AG20443 (cell line): ENCODE results near the gene CACNA1C.

ENCODE experiments used
- DNase-seq: peaks from one replicate; pipeline ENCODE4 v3.0.0; 2012; ENCODE audit warnings: low spot score, mixed read lengths

CACNA1C gene

DNA sequence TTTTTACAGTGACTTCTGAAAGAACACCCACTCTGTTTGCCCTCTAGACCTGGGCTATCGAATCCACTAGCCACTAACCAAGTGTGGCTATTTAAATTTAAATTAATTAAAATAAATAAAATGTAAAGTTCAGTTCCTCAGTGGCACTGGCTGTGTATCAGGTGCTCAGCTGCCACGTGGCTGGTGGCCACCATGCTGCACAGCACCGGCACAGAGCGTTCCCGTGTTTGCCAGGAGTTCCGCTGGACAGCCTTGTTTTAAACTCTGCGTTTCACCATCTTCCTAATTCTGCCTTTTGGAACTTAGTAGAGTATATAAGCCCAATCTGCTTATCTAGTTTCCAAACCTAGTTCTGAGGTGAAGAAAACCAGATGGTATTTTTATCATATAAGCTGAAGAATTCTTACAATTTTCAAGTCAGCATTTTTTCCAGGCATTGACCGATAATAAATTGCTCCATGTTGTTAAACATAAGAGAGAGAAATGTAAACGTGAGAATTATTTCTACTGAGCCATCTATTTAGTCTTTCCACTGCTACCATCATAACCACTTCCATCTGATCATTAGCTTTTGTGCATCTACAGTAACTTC, 339.0 kb downstream of the CACNA1C start:
- no peak for DNase-seq

DNA sequence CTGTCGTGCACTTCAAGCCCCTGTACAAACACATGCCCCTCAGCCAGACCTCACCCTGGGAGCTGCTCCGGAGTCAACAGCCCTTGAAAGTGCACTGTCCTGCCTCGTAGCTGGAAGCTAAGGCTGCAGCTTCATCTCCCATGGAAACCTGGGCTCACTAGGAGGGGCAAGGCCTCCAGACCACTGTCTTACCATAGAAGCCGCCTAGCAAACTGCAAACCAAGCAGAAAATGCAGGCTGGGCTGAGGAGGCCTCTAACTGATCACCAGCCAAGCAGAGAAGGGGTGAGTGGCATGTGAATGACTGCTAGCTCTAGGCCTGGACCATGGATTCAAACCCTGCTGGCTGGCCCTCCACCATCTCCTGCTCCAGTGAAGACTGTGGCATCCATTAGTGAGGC, 340.2 kb downstream of the CACNA1C start:
- no peak for DNase-seq

DNA sequence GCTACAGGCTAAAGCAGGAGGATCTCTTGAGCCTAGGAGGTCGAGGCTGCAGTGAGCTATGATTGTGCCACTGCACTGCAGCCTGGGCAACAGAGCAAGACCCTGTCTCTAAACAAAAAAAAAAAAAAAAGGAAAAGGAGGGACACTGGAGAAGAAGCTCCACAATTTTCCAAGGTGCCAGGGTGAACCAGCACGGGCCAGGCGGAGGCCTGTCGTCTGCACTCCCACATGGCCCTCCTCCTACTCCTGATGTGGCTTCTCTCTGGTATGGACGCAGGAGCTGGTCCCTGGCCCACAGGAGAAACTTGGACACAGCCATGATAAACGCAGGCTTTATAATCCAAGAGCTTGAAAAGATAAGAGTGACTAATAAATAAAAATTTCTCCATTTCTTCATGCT, 341.2 kb downstream of the CACNA1C start:
- no peak for DNase-seq

DNA sequence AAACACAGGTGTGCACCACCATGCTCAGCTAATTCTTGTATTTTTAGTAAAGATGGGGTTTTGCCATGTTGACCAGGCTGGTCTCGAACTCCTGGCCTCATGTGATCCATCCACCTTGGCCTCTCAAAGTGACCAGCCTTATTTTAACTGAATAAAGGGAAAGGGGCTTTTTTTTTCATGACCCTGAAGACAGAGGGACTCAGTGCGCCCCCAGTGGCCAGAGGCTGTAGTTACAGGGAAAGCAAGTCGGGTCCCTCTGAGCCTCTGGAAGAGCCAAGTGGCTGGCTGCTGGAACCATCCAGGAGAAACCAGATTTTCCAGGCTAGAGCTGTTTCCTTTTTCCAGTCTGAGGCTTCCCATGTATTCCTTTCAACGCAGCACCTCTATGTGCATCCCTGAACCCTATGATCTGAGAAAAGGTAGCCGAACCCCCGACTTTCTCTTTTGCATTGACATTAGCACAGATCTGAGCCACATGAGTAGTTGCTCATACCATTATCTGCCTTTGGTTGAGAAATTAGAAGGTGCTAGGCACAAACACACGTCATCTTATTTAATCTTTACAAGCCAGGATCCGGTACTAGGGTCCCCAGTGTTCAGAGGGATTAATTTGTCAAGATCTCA, 342.7 kb downstream of the CACNA1C start:
- peak; percentile 56 for DNase-seq

DNA sequence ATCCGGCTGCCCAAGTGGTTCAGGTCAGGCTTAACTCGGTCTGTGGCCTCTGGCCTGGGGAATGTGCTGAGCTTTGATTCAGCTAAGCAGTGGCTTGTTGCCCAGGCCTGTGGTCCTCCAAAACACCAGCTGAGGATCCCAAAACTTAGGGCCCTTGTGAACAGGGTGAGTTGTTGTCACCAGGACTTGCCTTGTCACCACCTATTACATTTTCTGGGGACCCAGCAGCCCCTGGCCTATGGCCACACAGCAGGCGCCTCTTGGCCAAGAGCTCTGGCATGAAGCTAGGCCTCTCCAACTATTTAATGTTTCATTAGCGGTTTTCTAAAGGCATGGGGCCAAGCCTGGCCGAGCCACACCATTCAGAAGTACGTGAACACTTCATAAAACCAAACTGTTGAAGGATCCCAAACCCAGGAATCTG, 343.7 kb downstream of the CACNA1C start:
- peak; percentile 89 for DNase-seq

DNA sequence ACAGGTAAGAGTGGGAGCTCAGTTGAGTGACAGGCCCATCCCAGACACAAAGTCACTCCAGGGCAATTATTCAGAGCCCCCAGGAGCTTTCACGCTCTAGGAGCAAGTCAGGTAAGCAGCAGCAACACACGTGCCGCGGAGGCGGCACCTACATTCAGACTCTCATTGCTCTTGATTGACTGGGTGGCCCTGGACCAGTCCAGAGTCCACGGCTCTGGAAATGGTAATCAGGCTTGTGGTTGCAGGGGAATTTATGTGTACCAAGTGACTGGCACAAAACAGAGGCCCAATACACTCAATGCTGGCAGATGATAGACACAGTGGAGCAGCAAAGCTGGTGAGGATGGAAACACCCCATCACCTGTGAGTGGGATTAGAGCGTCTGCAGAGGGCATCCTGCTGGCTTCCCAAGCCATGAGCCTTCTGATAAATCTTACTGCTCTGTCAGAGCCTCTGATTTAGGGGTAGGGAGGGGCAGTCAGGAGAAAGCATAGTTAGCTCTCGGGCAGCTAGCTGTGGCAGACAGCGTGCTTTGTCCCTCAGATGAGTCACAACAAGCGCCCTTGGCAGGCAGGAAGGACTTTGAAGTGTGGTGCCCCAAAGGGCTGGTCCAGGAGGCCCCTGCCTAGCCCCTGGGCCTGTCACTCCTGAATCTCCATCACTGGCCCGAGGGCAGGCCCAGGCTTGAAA, 344.7 kb downstream of the CACNA1C start:
- DNase-seq, result no peak

DNA sequence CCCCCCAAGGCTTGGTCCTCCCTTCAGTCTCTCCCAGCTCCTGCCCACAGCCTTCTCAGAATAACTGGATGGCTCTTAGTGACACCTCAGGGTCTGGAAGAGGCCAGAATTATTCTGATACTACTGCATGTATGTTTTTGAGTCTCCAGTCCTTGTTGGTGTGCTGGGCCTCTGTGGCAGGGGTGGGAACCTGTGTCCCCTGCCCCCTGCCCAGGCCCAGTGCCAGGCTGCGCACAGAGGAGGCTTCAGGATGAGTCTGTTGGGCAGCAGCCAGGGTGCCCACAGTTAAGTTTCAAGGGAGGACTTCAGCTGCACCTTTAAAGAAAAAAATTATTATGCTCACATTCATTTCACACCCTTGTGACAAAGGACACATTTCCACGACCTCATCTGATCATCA, 348.3 kb downstream of the CACNA1C start:
- no peak for DNase-seq

DNA sequence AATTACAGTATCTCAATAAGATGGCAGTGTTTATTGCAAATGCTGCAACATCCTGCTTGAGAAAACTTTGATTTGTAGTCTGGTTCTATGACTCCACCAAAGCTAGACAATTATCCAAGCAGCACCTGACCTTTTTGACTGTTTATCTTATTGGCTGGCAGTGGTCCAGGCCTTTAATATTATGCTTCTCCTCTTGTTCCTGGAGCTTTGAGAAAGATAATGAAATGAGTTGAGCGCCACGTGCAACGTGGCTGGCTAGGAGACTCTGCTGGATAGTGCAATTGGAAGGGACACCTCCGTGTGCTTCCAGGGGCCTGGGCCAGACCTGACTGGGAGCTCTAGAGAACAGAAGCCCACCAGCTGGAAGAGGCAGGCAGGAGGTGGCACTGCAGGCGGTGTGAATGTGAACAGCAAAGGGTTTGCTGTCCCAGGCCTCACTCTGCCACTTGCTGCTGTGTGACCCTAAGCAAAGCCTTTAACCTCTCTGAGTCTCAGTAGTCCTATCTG, 349.3 kb downstream of the CACNA1C start:
- DNase-seq, result no peak

DNA sequence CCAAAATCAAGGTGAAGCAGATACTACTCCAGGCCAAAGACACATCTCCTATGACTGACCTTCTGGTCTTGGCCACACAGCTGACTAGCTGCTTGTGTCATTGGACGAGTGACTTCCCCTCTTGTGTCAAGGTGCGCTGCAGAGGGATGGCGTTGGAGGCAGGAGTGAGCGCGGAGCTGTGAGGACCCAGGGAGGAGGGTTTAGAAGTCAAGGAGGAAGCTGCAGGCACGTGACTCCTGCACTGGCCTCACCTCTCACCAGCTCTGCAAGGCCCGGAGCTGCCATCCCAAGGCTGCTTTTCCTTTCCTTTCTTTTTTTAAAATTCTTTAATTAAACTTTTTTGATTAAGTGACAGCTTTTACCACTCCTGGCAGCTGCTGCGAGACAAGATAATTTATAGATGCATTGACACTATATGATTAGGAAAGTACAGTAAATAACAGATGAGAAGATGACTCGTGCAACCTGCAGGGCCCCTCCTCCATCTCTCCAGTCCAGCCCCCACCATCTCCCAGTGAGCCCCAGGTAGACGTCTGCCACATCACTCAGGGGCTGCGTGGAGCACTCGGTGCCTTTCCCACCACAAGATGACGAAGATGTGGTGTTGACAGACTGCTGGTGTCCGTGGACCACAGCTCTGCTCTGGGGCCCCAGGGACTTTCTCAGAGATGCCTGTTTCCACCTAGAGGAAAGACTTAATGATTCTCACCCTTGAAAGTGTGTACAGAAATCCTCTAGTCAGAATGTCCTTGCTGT, 350.6 kb downstream of the CACNA1C start:
- no peak for DNase-seq

DNA sequence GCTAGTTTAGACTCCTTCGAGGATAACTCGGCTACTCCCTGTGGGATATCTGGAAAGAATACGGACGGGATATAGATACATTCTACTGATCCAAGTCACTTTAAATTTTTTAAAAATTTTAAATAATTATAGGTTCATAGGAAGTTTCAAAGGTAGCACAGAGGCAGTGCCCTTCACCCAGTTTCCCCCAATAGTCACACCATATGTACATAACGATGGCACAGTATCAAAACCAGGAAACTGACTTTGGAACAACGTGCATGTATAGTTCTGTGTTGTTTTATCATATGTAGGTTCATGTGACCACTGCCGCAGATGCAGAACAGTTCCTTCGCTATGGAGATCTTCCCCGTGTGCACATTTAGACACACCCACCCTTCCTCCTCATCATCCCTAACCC, 352.3 kb downstream of the CACNA1C start:
- DNase-seq, result no peak

DNA sequence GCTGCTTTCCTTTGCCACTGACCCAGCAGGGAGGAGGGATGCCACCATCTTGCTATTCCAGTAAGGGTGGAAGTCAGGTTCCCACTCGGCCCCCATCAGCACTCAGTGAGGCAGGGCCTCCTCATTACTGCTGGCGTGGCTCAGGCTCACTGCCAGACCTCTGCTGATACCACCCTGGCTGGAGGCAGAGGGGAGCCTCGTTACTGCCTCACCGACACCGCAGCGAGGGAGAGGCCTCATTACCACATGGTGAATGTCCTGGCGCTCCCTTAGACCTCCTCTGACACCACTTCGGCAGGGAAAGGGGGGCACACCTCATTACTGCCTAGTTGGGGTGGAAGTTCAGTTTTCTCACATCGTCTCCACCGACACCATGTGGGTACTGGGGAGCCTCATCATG, 354.1 kb downstream of the CACNA1C start:
- no peak for DNase-seq

DNA sequence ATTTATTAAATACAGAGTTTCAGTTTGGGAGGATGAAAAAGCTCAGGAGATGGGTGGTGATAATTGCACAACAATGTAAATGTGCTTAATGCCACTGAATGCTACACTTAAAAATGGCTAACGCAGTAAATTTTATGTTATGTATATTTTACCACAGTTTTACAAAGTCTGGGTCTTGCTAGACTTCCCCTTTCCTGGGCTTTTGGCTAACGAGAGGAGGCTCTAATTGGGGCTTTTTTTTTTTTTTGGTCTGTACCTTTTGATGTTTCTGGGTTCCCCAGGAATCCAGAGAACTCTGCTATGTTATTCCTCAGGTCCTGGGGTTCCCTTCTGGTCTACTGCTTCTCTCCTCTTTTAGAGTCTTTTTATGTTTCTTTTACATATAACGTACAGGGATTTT, 355.5 kb downstream of the CACNA1C start:
- no peak for DNase-seq

DNA sequence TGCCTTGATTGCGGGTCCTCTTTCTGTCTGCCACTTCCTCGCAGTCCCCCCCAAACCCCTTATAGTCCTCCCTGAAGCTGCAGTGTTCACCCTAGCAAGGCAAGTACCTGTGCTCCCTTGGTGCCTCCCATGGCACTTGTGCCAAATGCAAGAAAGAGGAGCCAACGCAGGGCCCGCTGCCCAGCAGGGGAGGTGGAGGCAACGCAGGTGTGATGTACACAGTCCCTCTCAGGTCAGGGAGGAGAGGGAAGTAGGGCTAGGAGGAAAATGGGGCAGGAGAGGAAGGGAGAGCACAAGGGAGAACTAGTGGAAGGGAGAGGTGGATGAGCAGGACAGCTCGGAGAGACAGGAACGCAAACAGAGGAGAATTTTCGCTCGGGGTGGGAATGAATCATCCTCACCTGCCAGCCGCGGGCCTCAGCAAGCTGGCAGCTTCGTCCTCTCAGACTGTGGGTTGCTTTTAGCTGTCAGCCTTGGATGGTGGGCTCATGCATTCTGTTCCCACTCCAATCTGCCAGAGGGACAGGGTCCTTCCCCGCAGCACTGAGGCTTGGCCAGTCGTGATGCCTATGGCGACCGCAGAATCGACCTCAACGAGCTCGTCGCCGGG, 357.0 kb downstream of the CACNA1C start:
- DNase-seq, result no peak

DNA sequence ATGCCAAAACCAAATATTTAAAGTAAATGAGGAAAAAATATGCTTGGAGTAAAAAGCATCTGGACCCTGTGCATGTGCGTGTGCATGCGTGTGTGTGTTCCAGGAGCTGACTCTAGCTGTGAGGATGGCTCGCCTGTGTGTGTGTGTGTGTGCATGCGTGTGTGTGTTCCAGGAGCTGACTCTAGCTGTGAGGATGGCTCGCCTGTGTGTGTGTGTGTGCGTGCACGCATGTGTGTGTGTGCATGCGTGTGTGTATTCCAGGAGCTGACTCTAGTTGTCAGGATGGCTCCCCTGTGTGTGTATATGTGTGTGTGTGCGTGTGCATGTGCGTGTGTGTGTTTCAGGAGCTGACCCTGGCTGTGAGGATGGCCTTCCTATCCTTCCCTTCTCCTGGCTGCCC, 357.7 kb downstream of the CACNA1C start:
- no peak for DNase-seq

DNA sequence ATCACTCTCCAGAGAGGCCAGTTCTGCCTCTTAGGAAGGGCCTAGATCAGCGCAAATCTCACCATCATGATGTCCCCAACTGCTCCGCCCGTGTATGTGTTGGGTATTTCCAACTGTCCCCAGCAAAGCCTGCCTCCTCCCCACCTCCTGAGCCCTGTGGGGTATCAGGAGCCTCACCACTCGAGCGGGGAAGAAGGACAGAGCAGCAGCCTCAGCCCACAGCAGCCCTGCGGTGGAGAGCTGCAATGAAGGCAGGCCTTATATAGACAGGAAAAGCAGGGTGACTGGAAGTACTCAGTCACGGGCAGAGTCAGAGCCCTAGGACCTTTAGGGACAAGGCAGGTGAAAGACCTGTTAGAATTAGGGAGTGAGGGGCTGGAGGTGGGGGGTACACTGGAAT, 358.2 kb downstream of the CACNA1C start:
- no peak for DNase-seq

DNA sequence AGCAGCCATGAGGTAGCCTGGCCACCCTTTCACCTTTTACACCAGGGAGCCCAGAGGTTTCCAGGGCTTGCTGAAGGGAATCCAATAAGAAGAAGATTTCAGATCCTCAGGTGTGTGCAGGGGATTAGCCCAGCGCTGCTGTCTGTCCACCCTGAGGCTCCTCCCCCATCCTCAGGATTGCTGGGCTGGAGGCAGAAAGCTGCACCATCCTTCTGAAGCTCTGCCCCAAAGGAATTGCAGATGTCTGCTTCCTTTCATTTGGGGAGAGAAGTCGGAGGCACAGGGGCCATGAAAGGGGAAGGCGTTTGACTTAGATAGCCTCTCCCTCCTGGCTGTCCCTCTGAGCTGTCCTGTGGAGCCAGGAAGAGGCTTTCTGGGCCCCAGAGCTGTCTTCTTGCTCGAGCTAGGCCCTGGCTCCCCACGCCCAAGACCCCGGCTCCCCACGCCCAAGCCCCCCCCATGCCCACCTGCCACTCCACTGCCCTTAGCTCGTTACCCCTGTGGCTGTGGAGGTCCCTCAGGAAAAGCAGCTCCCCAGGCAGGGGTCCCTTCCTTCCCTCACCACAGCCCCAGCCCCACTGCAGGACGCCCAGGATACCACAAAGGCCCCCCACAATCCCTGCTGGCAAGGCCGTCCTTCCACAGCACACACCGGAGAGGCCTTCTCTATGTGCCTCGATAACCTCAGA, 359.0 kb downstream of the CACNA1C start:
- DNase-seq, result no peak

DNA sequence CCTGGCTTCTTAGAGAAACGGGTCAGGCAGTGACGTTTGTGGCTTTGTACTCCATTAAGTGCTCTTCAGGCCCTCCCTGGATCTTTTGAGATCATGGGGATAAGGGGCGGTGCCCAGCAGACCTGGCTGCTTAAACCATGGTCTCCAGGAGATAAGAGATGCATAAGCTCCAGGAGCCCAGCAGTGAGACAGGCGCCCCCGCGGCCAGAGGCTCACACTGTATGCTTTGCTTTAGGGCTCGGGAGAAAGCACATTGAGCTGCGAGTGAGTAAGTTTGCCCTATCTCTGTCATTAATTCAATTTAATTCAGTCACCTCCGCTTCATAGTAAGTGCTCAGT, 359.5 kb downstream of the CACNA1C start:
- DNase-seq, result no peak

DNA sequence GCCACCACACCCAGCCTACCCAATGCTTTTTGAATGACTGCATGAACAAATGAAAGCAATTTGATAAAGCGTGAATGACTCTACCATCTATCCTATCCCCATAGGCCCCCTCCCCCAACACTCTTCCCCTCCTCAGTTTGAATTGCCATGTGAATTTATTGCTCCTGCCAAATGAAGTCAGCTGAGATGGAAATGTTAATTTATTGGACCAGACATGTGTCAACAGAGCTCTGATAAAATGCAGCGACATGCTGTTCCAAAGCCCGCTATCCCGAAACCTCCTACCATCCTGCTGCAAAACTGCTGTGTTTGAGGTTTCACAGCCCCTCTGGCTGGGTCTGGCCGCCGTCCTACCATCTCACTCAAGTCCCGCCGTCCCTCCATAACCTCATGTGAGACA, 360.5 kb downstream of the CACNA1C start:
- no peak for DNase-seq

DNA sequence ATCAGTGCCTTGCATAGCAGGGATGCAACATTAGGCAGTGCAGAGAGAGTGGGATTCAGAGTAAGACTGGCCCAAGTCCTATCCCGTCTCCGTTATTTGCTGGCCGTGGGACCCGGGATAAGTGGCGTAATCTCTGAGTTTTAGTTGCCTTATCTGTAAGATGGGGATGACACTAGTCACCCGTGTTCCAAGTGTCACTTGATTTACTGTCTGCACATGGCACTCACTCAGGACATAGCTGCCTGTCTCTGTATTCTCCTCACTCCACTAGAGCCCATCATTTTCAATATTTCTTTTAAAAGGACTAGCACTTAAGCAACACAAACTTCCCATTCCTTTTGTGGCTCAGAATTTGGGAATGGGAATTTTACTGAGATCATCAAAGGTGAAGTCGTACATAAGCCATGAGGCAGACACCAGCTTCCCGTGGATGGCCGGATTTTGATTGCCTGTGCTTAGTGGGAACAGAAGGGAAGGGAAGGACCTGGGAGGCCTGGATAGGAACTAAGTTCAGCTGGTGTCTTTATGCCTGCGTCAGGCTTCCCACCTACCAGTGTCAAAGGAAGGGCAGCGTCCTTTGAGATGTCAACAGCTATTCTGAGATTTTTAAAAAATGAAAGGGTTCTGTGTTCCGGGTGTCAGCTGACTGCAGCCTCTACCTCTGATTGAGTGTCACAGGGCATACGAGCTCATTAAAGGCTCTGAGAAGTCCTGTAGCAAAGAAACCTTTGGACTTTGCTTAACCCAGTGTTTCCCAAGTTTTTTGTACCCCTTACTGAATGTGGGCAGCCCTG, 361.4 kb downstream of the CACNA1C start:
- DNase-seq, result no peak

DNA sequence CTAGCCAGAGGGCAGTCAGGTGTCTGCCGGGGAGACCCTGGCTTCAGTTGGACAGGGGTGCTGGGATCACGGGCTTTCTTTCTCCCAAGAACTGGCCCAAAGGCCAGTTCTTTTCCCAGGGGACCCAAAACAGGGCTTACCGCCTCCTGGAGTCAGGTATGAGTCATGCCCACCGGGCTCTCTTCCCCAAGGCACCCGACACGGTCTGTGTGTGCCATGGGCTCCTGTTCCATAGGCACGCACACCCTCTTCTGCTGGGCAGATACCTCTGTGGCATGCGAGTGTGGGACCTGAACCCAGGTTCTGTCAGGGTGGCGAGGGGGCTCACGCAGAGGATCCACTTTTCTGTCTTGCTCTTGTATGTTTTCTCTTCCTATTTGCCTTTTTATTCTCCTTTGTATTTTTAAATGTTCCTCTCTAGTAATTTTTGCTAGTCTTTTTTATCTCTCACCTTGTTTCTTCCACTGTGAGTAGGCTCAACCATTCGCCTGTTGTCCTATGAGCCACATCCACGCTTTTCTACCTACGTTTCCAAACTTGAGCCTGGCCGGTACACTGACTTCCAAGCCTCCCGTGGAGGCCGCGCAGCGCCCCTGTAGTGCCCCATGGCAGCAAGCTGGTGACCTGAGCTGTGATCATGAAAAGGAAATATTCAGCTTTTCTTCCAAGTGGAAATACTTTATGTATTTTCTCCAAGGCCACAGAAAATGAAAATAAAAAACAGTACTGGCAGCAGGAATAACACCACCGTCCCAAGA, 362.2 kb downstream of the CACNA1C start:
- DNase-seq, result no peak
